Activated naive CD8-positive, alpha-beta T cell treated with anti-CD3 and anti-CD28 coated beads for 36 hours (primary cell): ENCODE data around the gene NKD1. TPM values are rescaled to one million over a fixed set of nuclear protein-coding genes. Genes with fewer than 3 reads are reported as not detected.

Source experiments
- DNase-seq: peaks from one replicate; pipeline ENCODE4 v3.0.0; 2021
- H3K27ac Mint-ChIP-seq: one replicate; pipeline ENCODE4 v1.8.0; 2022; ENCODE audit warnings: mild to moderate bottlenecking, moderate library complexity, mixed read lengths
- H3K27me3 Mint-ChIP-seq: one replicate; pipeline ENCODE4 v1.8.0; 2022; ENCODE audit warnings: mild to moderate bottlenecking, mixed read lengths
- H3K36me3 Mint-ChIP-seq: one replicate; pipeline ENCODE4 v1.8.0; 2021; ENCODE audit warnings: mild to moderate bottlenecking, mixed read lengths
- H3K4me1 Mint-ChIP-seq: one replicate; pipeline ENCODE4 v1.8.0; 2021; ENCODE audit warnings: mixed read lengths
- H3K4me3 Mint-ChIP-seq: one replicate; pipeline ENCODE4 v1.8.0; 2022; ENCODE audit warnings: mild to moderate bottlenecking, moderate library complexity, mixed read lengths
- H3K9me3 Mint-ChIP-seq: one replicate; pipeline ENCODE4 v1.8.0; 2022; ENCODE audit warnings: mixed read lengths
- total RNA-seq, 2 experiments: library from RNA; stranded (reverse); gene quantifications; one replicate each; pipeline ENCODE4 v1.2.3, GENCODE V29; 2021

NKD1 gene
- total RNA-seq, 2 experiments from 2014 or later, result 0.86 to 0.87 TPM

DNA sequence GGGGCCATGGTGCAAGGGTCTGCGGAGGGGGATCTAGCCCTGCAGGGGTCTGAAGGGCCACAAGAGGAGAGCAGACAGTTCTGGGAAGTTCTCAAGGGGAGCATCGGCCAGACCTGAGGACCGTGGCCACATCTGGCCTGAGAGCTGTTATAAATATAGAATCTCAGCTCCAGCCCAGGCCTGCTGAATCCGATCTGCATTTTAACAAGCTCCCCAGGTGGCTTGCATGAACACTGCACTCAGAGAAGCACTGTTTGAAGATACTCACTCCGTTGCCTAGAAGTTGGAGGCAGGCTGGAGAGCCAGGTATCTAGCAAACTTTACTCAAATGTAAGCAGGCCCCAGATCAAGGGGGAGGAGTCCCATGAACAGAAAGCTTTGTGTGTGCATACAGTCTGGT is 61.3 kb downstream of the NKD1 start:
- Mint-ChIP-seq H3K4me1 (peaks cover 1% of the 10 kb centered on the region), H3K27ac (no peak overlapping the region), H3K9me3 (no peaks in the 10 kb centered on the region), H3K36me3 (no peaks in the 10 kb centered on the region), H3K27me3 (no peaks in the 10 kb centered on the region), H3K4me3 (no peak overlapping the region)
- DNase-seq, result no peak

- no peaks in the 10 kb centered on the region for H3K36me3 Mint-ChIP-seq
- H3K27ac Mint-ChIP-seq, result no peak overlapping the region
- no peak for DNase-seq
- H3K27me3 Mint-ChIP-seq, result no peaks in the 10 kb centered on the region
- no peaks in the 10 kb centered on the region for H3K9me3 Mint-ChIP-seq
- peaks cover 1% of the 10 kb centered on the region for H3K4me1 Mint-ChIP-seq
- H3K4me3 Mint-ChIP-seq, result no peak overlapping the region
Measured at GRCh38 chr16:50610331-50611262, 62.4 kb downstream of the NKD1 start.

- no peak overlapping the region for H3K27ac Mint-ChIP-seq
- H3K36me3 Mint-ChIP-seq, result no peaks in the 10 kb centered on the region
- no peak overlapping the region for H3K4me3 Mint-ChIP-seq
- no peaks in the 10 kb centered on the region for H3K9me3 Mint-ChIP-seq
- DNase-seq, result no peak
- H3K27me3 Mint-ChIP-seq, result no peaks in the 10 kb centered on the region
- H3K4me1 Mint-ChIP-seq, result peaks cover 1% of the 10 kb centered on the region
Measured at GRCh38 chr16:50611332-50611934, 63.2 kb downstream of the NKD1 start.

DNA sequence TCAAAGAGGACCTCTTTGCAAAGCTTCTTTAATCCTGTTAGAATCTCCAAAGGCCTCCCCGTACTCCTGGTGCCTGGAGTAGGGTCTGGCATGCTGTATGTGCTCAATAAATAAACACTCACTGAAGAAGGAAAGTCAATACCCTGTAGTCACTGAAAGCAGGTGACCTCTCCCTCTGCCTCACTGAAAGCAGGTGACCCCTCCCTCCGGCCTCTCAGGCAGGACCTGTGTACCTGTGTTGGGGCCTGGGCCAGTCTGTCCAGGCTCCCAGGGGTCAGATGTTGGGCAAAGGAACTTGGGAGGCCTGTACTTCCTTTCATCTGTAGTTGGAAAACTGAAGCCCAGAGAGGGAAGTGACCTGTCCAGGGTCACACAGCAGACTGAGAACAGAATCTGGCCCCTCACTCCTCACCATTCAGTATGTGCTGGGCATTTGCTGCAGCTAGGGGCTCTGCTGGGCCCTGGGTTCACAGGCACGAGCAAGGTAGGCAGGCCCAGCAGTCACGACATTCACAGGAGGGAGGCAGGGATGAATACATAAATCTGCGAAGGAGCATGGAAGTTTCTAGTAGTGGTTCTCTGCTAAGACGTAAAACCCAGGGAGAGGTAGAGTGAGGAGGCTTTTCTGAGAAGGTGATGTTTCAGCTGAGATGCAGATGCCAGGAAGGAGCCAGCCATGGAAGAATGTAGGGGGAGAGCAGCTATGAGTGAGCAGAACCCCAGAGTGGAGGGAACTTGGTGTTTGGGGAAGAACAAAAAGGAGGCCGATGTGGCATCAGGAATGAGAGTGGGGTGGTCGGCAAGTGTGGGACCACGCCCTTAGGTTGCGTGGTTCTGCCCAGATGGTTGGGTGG is 64.0 kb downstream of the NKD1 start:
- Mint-ChIP-seq H3K27ac (no peak overlapping the region), H3K36me3 (no peaks in the 10 kb centered on the region), H3K4me1 (peaks cover 5% of the 10 kb centered on the region), H3K9me3 (no peaks in the 10 kb centered on the region), H3K27me3 (no peaks in the 10 kb centered on the region), H3K4me3 (no peak overlapping the region)
- DNase-seq, result no peak

DNA sequence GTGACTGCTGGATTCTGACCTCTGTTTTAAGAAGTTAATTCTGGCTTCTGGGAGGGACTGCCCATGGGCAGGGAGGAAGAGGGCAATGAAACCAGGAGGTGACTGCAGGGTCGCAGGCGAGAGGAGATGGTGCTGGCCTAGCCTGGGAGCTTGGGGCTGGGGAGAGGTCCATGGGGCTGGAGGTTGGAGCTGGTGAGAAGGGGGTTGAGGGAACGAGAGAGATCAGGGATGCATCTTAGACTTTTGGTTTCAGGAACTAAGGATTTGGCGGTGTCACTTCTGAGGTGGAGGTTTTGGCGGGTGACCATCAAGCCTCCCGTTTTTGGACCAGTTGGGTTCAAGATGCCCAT is 64.6 kb downstream of the NKD1 start:
- Mint-ChIP-seq H3K36me3 (no peaks in the 10 kb centered on the region), H3K9me3 (no peaks in the 10 kb centered on the region), H3K27ac (no peak overlapping the region), H3K4me3 (no peak overlapping the region), H3K27me3 (no peaks in the 10 kb centered on the region), H3K4me1 (peaks cover 7% of the 10 kb centered on the region)
- DNase-seq, result no peak

- Mint-ChIP-seq H3K4me3 (no peak overlapping the region), H3K36me3 (no peaks in the 10 kb centered on the region)
Measured at GRCh38 chr16:50613281-50613963, 65.2 kb downstream of the NKD1 start.

GRCh38 chr16:50613964-50614474 is 65.8 kb downstream of the NKD1 start:
- H3K4me1 Mint-ChIP-seq, result peaks cover 7% of the 10 kb centered on the region
- no peak for DNase-seq
- no peak overlapping the region for H3K27ac Mint-ChIP-seq
- no peaks in the 10 kb centered on the region for H3K9me3 Mint-ChIP-seq
- no peaks in the 10 kb centered on the region for H3K36me3 Mint-ChIP-seq
- no peak overlapping the region for H3K4me3 Mint-ChIP-seq
- no peaks in the 10 kb centered on the region for H3K27me3 Mint-ChIP-seq

More at GRCh38 chr16:50613281-50613963, 65.2 kb downstream of the NKD1 start:
- Mint-ChIP-seq H3K27me3 (no peaks in the 10 kb centered on the region), H3K27ac (no peak overlapping the region), H3K4me1 (peaks cover 7% of the 10 kb centered on the region), H3K9me3 (no peaks in the 10 kb centered on the region)
- no peak for DNase-seq

DNA sequence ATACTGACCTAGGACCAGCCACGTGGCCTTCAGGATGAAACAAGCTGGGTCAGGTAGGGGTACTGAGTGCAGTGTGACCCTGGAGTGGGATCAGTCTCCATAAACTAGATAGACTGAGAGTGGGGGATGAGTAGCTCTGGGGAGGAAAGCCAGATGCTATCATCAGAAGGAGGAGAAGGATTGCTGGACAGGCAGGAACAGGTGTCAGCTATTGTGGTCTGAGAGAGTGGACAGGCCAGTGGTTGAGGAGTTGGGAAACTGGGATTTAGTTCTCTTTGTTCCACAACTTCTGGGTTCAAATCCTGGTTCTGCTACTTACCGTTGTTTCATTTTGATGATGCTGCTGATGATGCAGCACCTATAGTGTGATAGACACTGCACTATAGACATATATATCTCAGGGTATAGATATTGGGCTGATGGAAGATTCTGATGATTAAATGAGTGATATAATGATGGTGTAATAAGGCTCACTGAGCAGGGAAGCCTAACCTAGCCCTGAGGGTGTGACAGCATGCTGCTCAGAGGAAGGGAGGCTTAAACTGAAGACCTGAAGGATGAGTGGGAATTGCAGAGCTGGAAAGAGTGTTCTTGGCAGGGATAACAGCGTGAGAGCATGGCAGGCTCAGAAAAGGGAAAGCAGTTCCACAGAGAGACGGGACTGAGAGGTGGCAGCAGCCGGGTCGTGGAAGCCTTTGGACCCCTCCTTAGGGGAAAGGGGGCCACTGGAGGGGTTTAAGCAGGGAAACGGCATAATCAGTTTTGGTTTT is 66.9 kb downstream of the NKD1 start:
- H3K4me1 Mint-ChIP-seq, result peaks cover 7% of the 10 kb centered on the region
- no peak overlapping the region for H3K27ac Mint-ChIP-seq

DNA sequence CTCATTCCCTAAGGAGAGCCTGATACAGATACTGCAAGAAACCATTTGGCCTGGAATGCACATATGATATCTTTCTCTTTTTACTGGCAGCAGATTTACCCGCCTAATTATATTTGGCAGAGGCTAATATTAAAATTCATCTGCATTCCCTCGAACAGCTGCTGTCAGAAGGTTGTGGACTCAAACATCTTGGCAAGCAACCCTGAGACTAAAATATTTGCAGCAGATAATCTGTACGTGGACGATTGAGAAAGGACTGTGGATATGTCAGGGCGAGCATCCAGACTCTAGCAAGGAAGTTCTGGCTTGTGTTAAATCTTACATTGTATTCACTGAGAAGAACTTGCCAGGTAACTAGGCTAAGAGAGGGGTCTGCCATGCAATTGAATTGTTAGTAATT is 67.7 kb downstream of the NKD1 start:
- DNase-seq, result no peak
- H3K4me3 Mint-ChIP-seq, result no peak overlapping the region
- H3K9me3 Mint-ChIP-seq, result no peaks in the 10 kb centered on the region
- no peaks in the 10 kb centered on the region for H3K27me3 Mint-ChIP-seq
- no peak overlapping the region for H3K27ac Mint-ChIP-seq
- H3K4me1 Mint-ChIP-seq, result peaks cover 7% of the 10 kb centered on the region
- no peaks in the 10 kb centered on the region for H3K36me3 Mint-ChIP-seq

More for the DNA sequence above, 66.9 kb downstream of the NKD1 start:
- H3K27me3 Mint-ChIP-seq, result no peaks in the 10 kb centered on the region
- no peak for DNase-seq
- no peak overlapping the region for H3K4me3 Mint-ChIP-seq
- no peaks in the 10 kb centered on the region for H3K36me3 Mint-ChIP-seq
- no peaks in the 10 kb centered on the region for H3K9me3 Mint-ChIP-seq

- Mint-ChIP-seq H3K4me3 (no peak overlapping the region), H3K27me3 (no peaks in the 10 kb centered on the region), H3K27ac (no peak overlapping the region), H3K4me1 (peaks cover 7% of the 10 kb centered on the region), H3K9me3 (no peaks in the 10 kb centered on the region), H3K36me3 (no peaks in the 10 kb centered on the region)
- DNase-seq, result no peak
Measured at GRCh38 chr16:50616386-50616785, 68.2 kb downstream of the NKD1 start.

- no peak for DNase-seq
- H3K27ac Mint-ChIP-seq, result no peak overlapping the region
- no peaks in the 10 kb centered on the region for H3K27me3 Mint-ChIP-seq
- H3K4me3 Mint-ChIP-seq, result no peak overlapping the region
- H3K36me3 Mint-ChIP-seq, result no peaks in the 10 kb centered on the region
- no peaks in the 10 kb centered on the region for H3K9me3 Mint-ChIP-seq
- H3K4me1 Mint-ChIP-seq, result peaks cover 6% of the 10 kb centered on the region
Measured at GRCh38 chr16:50616883-50617645, 68.9 kb downstream of the NKD1 start.

- DNase-seq, result no peak
- Mint-ChIP-seq H3K9me3 (no peaks in the 10 kb centered on the region), H3K4me1 (peaks cover 6% of the 10 kb centered on the region), H3K27me3 (no peaks in the 10 kb centered on the region), H3K36me3 (no peaks in the 10 kb centered on the region), H3K4me3 (no peak overlapping the region), H3K27ac (no peak overlapping the region)
Measured at GRCh38 chr16:50617646-50618184, 69.5 kb downstream of the NKD1 start.

DNA sequence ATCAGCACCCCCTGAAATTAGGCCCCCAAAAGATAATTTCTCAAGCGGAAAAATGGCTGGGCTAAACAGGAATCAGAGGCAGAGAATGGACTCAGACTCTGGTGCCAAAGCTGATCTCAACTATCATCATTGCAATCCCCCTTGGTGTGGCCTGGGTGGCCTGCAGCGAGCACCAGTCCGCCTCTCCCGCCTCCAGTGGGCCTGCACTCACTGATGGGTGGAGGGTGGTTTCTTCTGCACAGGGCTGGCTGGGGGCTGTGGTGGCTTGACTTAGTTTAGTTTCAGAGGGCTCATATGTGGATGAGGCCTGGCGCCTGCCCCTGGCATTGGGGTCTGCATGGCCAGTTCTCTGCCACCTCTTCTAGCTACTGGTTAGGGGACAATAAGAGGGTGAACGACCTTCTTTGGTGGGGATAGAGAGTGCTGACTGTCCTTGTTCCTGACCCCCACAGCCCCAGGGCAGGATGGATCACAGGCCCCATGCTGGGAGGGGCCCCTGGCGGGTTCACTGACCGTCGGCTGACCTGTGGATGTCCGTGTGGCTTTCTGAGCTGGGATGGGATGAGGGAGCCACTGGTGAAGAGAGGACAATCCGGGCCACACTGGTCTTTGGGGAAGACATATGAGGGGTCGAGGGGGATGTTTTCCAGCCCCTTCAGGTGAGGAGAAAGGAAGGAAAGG is 70.2 kb downstream of the NKD1 start:
- H3K27me3 Mint-ChIP-seq, result no peaks in the 10 kb centered on the region
- H3K27ac Mint-ChIP-seq, result no peak overlapping the region
- H3K4me3 Mint-ChIP-seq, result no peak overlapping the region
- no peaks in the 10 kb centered on the region for H3K9me3 Mint-ChIP-seq
- no peaks in the 10 kb centered on the region for H3K36me3 Mint-ChIP-seq
- H3K4me1 Mint-ChIP-seq, result peaks cover 6% of the 10 kb centered on the region
- no peak for DNase-seq
